GM21526 (cell line): ENCODE data around the gene ZNF652.
"Not testable (repeated sequence)": the region's sequence is repeated elsewhere in the genome, so short reads cannot be mapped to it uniquely, and the experiment has no call there.

Experiments used
- ATAC-seq: cut with Tn5 transposase; IDR thresholded peaks from one replicate; pipeline ENCODE4 v1.9.1; 2021; ENCODE audit warnings: moderate library complexity; ENCODE audit not compliant: unreplicated experiment, low FRiP score

Gene ZNF652

DNA sequence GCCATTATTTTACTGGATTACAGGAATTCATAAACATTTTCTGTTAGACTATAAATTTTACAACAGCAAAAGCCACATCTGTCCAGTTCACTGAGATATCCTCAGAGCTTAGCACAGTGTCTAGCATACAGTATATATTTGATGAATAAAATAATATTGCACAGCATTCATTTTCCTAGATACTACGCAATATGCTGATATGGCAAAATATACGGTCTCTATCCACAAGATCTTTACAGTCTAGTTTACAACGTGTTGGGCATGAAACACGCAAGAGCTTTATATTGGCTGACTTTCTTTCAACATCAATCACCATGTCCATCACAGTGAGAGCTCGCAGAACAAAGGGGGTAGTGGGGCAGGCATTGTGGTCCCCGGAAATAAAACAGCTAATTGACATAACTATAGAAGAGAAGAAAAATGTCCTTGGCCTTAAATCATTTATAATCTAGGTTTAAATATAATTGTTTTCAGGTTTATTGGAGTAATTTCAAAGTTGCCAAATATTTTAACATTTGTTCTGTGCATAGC, 43.5 kb downstream of the ZNF652 start:
- ATAC-seq, result no peak

DNA sequence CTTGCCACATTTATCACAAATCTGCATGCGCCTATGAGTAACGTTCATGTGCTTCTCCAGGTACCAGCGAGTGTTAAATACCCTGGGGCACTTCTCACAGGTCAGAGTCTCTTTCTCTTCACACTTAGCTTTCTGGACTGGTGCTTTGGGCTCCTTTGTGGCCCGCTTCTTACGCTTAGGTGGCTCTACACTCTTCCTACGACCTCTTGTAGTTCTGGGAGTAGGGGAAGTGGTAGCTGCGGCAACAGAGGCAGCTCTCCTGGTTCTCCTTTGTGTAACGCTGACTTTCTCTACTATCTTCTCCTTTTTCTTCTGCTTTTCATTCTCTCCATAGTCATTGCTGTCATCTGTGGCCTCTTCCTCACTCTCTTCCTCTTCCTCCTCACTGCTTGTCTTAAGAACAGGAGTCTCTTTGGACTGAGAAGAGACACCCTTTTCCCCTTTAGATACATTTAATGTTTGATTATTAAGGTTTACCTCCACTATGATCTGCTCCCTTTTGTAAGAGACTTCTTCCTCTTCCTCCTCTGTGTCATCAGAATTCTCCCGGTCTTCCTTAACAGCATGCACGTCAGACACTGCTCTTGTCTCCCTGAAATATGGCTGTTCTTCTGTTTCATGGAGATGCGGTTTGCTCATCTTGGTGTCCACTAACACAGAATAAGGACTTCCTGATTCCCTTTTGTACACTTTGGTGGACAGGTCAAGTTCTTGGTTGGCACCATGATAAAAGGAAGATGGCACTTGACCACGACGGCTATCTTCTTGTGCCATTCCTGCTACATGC, 45.0 kb downstream of the ZNF652 start:
- no peak for ATAC-seq

DNA sequence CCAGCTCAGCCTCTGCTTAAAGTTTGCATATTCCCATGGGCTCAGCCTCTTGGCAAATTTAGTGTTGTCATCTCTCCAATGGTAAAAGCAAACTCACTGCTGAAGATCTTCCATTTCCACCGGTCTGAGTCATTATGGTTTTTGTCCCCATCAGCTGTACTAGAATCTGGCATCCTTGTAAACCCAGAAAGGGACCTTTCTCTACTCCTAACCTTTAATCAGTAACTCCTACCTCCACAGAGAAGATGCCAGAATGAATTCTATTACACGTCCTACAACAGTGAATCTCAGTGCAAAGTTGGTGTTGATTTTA, 45.8 kb downstream of the ZNF652 start:
- ATAC-seq, result no peak

DNA sequence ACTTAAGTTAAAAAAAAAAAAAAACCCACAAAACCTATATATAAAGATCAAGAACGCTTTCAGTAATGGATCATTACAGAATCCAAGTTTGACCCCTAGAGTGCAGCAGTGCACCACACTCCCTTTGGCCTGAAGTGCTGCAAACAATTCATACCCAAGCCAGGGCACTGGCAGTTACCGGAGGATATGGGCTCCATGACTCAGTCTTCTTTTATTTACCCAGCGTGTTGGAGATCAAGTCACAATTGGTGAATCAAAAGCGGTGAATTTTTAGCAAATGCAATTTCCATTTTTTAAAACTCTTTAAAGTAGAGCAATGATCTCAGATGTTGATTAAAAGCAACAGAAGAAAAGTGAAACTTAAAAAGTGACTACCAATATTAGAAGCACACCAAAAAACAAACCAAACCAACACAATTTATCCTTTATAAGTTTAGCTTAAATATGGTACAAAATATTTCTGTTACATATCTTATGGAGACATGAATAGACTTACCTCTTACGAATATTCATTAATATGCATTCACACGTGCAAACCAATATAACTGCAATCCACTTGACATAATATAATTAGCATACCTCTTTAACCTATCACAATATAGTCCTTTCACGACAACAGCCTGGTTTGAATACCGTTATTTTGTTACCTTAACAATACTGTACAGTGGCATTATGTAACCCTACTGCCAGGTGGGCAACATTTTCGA, 46.3 kb downstream of the ZNF652 start:
- peak; percentile 82 for ATAC-seq

DNA sequence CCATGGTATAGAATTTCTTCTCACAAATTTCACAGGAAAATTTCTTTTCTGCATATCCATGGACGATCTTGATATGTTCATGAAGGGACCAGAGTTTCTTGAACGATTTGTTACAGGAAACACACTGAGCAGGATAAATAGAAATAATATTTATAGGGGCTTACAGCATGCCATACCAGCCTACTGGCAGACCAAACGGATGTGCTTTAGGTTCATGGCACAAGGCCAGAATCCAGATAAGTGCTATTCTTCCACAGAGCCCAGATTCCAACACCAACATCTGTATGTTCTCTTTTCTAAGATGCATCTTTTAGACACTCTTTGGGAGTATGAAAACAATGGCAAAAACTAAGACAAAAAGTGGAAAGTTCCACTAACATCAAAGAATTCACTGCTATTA, 49.3 kb downstream of the ZNF652 start:
- no peak for ATAC-seq

DNA sequence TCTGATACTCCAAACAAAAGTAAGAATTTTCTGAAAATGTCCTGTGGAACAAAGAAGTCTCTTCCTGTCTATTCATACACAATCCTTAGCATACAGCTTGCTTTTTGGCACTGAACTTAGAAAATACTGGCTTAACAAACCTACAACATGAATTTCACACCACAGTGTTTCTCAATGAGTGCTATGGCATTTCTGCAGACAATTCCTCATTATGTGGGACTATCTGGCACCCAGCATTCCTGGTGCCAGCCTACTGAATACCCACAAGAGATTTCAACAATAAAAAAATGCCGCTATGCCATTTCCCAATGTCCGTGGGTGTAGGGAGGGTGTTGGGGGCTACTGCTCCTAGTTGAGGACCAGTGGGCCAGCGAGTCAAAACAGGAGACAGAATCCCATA, 62.1 kb downstream of the ZNF652 start:
- no peak for ATAC-seq

DNA sequence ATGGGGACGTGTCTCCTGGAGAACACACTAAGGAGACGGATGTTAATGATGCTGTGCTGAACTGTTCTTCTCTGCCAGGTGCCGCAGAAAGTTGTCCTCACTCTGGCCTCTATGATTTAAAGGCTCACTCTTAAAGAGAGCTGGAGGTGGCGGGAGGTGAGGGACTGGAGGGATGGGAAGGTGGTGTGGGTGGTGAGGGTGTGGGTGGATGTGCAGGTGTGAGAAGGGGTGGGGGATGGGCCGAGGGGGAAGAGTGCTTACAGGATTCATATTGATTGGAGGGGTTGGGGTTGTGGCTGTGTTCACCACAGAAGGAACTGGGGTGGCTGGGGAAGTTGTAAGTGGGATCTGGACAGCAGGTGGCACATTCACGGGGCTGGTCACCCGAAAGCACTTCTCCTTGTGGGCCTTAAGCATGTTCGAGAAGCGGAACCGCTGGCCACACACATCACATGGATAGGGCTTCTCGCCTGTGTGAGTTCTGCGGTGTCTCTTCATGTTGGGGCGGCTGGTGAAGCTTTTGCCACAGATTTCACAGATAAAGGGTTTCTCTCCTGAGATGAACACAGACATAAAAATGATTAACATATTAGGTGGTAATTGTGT, 63.6 kb downstream of the ZNF652 start:
- no peak for ATAC-seq

DNA sequence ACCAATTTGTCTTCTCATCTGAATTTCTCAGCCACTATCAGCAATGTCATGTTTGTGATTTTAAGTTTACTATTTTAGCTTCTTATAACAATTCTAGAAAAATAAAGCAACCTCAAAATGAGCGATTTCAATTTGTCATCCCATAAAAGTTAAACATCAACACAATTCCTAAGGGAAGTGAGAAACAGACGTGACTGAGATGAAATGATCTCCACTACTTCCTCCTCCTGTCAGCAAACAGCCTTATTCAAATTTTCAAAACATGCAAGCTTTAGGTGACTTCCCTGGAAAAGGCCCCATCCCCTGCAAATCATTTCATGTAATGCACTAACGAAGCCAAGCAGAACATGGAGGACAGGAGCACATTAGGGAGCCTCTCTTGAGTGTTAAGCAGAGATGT, 64.9 kb downstream of the ZNF652 start:
- ATAC-seq, result no peak

DNA sequence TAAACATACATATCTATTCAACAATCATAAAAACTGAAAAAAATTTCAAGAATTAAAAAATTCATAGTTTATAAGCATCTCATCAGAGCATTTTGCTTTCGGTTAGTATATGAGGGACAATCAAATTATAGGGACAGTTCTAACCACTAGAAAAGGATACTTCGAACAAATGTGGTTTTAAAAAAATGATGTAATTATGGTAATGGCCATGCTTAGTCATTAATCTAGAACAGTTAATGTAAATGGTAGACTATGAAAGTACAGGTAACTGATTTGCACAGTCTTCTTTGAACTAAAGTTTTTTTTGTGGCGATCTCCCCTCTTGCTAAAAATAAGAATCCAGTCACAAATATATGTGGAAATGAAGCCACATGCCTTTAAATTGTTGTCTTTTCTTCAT, 67.9 kb downstream of the ZNF652 start:
- no peak for ATAC-seq

DNA sequence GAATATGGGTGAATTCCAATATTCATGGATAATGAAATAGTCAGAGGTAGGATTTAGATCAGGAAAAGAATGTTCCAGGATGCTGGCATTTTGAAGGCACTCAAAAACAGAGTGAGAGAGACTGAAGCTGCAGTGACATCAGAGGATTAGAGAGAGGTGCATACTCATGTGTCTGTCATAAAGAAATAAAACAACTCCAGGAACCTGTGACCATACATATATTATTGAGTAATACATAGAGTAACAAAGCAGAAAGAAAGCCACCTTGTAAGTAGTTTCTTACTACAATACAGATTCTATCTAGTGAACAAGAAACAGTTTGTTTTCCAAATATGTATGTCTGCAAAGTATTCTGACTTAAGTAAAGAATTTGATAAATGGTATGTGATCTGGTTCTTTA, 69.1 kb downstream of the ZNF652 start:
- no peak for ATAC-seq

DNA sequence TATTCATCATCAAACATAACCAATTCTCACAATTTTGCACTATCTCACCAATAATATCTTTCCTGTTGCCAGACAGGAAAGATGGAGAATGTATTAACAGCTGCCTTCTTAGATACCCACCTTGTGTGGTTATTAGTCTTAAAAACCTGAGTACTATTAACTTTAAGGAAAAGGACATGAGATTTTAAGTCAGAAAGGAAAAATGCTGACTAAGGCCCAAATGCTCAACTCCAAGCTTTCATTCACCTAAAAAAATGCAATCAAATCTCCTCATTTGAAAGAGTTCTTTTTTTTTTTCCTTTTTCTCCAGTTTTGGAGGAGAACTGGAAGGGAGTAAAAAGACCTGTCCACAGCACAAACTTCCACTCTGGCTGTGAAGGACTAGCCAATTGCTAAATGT, 70.1 kb downstream of the ZNF652 start:
- ATAC-seq, result no peak

DNA sequence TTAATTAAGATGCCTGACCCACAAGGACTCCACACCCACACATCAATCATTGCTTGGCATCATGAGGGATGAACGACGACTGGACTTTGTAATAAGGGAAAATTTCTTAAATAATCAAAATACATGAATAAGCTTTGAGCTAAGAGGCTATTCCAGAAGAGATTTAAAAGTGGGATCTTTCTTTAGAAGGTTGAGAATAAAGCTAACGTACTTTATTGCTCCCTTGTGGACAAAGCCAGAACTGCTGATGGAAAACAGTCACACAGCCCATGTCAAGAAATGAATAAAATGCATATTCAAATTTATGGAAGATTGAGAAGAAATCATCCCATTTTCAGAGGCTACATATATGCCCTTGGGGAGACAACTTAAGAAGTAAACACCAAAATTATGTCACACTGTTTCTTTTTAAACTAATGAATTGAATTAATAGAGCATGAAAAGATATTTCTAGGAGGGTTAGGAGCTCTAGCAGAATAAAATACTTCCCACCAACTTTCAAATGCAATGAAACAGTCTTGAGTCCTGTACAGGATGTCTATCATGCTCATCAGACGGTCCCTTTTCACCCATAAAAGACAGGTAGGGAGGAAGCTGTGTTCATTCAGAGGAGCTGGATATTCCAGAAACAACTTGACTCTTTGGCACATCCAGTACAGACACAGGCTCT, 71.2 kb downstream of the ZNF652 start:
- ATAC-seq, result no peak

DNA sequence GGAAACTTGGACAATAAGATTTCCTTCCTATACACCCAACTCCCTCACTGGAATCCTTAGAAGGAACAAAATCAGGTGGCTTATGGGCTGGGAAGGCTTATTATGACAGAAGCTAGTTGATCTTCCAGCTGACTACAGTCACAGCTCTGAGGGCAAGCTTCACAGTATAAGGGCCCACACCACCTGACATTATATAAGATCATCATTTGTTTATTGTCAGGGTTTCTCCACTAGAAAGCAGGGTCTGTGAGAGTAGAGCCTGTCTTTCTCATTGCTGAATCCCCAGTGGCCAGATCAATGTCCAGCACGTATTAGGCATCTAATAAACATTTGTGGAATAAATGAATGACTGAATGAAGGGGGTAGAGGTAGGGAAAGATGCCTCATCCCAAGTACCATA, 73.7 kb downstream of the ZNF652 start:
- ATAC-seq, result no peak

DNA sequence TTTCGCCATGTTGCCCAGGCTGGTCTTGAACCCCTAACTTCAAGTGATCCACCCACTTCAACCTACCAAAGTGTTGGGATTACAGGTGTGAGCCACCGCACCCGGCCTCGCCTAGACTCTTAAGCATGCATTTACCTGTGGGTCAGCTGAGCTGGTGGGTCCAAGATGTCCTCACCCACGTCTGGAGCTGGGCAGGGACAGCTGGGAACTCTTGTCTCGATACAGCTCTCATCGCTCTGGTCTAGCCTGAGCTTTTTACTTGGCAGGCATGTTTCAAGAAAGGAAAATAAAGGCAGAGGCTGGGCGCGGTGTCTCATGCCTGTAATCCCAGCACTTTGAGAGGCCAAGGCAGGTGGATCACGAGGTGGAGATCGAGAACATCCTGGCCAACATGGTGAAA, 74.6 kb downstream of the ZNF652 start:
- ATAC-seq, result no peak

DNA sequence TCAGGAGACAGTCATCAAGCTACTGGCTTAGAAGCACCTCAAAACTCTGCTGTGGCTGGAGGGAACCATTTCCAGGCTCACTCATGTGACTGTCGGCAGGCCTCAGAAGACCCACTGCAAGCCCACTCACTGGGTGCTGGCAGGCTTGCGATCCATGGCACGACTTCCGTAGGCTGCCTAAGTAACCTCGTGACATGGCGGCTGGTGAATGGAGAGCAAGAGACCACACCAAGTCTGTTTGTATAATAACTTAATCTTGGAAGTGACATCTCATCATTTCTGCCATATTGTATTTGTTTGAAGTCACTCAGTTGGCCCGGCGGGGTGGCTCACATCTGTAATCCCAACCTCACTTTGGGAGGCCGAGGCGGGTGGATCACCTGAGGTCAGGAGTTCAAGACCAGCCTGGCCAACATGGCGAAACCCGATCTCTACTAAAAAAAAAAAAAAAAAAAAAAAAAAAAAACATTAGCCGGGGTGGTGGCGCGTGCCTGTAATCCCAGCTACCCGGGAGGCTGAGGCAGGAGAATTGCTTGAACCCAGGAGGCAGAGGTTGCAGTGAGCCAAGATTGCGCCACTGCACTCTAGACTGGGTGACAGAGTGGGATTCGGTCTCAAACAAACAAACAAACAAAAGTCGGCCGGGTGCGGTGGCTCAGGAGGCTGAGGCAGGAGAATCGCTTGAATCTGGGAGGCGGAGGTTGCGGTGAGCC, 75.6 kb downstream of the ZNF652 start:
- ATAC-seq, result not testable (repeated sequence)

DNA sequence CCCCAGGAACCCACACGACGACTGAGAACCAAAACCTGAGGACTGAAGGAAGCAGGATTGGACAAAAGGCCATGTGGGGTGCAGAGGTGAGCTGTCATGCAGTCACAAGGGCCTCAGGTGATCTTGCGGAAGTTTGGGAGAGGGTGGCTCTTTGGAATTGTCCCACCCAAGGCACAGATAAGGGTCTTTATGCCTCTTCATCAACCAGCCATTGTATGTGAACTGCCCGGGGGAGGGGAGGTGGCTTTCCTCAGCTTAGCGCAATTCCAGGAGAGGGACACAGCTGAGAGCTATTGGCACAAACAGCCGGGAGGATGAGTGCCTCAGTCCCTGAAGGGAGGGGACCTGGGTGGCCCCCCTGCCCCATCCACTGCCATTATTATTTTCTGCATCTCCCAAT, 76.3 kb downstream of the ZNF652 start:
- ATAC-seq, result no peak

DNA sequence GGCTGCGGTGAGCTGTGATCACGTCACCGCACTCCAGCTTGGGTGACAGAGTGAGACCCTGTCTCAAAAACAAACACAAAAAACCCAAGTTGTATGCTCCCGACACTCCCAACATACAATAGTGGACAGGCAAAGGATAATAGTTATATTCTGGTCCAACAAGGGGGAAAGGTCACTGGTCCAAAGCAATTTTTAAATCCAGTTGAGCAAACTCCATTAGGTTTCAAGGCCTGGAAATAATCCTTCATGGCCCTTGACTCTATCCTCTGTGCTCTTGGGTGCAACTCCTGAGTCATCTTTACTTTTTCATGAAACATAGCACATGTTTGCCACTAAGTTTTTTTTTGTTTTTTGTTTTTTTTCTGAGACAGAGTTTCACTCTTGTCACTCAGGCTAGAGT, 81.1 kb downstream of the ZNF652 start:
- ATAC-seq, result no peak

DNA sequence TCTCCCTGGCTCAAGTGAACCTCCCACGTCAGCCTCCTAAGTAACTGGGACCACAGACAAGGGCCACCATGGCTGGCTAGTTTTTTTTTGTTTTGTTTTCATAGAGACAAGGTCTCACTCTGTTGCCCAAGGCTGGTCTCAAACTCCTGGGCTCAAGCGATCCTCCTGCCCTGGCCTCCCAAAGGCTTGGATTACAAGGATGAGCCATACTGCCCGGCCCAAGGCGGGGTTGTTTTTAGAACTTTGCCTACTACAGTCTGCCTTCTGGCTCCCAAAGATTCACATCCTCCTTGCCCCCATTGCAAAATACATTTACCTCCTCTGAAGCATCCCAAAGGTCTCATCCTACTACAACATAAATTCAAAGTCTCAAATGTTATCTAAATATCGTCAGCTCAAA, 82.0 kb downstream of the ZNF652 start:
- ATAC-seq, result no peak

DNA sequence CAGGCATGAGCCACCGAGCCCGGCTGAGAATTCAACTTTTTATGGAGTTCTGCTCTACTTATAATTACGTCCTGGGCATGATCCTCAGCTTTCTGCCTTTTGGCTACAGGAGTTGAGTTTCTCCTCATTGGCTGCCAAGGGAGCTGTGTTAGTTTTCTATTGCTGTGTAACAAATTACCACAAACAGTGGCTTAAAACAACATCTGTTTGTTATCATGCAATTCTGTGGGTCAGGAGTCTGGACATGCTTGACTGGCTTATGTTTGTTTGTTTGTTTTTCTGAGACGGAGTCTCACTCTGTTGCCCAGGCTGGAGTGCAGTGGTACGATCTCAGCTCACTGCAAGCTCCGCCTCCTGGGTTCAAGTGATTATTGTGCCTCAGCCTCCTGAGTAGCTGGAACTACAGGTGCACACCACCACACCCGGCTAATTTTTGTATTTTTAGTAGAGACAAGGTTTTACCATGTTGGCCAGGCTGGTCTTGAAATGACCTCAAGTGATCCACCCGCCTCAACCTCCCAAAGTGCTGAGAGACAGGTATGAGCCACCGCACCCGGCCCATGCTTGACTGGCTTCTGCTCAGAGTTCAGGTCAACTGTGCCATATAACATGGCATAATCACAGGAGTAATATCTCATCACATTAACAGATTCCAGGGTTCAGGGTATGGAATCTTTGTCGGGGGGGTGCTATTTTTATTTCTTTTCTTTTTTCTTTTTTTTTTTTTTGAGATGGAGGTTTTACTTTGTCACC, 82.6 kb downstream of the ZNF652 start:
- ATAC-seq, result not testable (repeated sequence)

DNA sequence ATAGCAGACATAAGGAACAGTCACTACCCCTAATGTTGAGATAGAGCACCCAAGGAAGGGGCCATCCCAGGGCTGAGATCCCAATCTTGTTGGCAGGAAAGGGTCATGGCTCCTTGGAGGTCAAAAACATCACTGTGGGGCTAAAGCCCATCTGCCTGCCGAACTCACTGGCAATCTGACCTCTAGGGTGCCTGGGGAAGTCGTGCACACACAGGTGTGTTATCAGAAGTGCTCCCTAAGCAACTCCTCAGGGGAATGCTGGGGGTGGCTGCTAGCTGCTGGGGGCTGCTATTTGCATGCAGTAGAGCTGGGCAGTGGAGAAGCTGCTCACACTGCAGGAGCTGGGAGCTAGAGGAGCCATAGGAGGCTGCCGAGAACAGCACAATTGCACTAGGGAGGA, 84.0 kb downstream of the ZNF652 start:
- ATAC-seq, result no peak
